ENCODE measurements around the gene FAM222A.

FAM222A gene

GRCh38 chr12:109808876-109809646 is 95.4 kb downstream of the FAM222A start:
- DNase-seq, result no peak

GRCh38 chr12:109810954-109811623 is 97.5 kb downstream of the FAM222A start:
- DNase-seq, result no peak

GRCh38 chr12:109811624-109811995 is 98.0 kb downstream of the FAM222A start:
- no peak for DNase-seq

DNA sequence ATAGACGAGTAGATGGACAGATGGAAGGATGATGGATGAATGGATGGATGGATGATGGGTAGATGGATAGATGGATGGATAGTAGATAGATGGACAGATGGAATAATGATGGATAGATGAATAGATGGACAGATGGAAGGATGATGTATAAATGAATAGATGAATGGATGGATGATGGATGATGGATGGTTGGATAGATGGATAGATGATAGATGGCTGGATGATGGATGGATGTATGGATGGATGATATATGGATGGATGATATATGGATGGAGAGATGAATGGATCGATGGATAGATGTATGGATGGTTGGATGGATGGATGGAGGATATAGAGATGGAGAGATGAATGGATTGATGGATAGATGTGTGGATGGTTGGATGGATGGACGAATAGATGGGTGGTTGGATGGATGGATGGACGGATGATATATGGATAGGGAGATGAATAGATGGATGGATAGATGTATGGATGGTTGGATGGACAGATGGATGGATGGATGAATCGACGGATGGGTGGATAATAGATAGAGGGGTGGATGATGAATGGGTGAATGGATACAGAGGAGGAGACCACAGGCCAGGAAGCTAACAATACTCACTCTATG is 100.3 kb downstream of the FAM222A start:
- no peak for DNase-seq

DNA sequence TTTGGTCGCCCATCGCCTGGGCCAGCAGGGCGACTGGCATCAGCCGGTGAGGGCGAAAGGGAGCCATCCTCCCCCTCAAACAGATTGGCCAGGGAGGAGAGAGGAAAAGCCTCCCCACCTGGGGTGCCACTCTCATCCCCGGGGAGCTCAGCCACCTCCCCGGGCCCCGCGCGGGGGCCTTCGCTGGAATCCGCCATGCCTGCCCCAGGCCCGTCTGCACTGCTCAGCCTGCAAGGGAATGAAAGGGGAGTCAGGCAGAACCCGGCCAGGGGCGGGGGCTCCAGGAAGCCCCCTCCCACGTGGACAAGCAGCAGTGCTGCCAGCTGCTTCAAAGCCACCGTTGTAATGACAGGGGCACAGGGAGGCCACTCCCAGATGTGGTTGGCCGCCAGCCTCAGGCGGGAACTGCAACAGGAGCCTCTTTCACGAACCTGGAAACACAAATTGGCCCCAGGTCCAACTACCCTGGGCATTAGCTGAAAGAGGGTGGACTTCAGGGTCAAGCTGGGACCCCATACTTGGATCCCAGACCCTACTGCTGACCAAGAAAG is 101.0 kb downstream of the FAM222A start:
- no peak for DNase-seq

DNA sequence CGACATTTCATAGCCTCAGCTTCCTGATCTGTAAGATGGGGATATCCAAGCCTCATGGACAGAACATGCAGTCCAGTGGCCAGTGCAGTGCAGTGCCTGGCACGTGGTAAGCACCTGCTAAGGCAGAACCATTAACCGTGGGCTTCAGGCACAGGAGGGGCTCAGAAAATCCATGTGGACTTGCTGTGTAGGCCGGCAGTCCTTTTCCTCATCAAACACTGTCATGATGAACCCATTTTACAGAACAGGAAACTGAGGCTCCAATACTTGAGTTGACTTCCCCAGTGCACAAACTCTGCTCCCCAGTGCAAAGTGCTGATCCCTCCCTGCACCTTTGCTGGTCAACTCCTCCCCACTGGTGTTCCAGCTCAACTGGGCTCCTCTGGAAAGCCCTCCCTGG is 101.6 kb downstream of the FAM222A start:
- DNase-seq, result no peak

GRCh38 chr12:109815757-109816617 is 102.4 kb downstream of the FAM222A start:
- DNase-seq, result no peak

- no peak for DNase-seq
These were observed 103.2 kb downstream of the FAM222A start for GRCh38 chr12:109816870-109817269.

GRCh38 chr12:109817627-109818231 is 104.1 kb downstream of the FAM222A start:
- no peak for DNase-seq

DNA sequence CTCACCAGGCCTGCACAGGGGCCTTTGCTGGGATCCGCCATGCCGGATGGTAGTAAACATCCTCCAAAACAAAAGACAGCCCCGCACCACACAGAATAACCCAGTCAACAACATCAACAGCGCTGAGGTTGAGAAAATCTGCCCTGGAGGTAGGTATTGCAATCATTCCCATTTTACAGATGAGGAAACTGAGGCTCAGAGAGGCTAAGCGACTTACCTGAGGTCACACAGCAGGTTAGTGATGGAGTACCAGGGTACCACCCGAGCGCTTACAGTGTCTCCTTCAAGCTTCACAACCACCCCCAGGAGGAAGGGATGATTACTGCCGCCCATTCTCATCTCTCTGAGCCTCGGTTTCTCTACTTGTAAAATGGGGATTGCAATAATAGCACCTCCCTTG is 104.6 kb downstream of the FAM222A start:
- DNase-seq, result no peak

GRCh38 chr12:109818905-109819500 is 105.4 kb downstream of the FAM222A start:
- DNase-seq, result no peak
